LNCAP (cell line): ENCODE data around the gene GCH1.

ENCODE experiments used
- CTCF ChIP-seq: fragments of 450-650 bp; IDR thresholded peaks from 2 replicates; pipeline ENCODE4 v1.5.1; 2017; ENCODE audit warnings: mild to moderate bottlenecking

Gene GCH1

DNA sequence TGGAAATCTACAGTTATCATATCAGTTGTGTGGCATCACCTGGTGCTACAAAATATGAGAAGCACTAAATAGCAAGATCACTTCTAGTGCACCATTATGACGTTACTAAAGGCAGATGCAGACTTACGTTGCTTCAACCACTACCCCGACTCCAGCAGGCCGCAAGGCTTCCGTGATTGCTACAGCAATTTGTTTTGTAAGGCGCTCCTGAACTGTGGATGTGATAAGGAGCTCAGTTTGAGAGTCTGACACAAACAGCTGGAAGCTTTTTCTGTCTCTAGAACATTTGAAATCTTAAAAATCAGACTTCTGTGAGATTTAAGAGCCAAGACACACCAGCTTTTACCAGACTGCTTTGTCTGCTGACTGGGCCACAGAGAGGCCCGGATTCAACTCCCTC, 57.0 kb downstream of the GCH1 start:
- TF ChIP-seq CTCF, result no peak

DNA sequence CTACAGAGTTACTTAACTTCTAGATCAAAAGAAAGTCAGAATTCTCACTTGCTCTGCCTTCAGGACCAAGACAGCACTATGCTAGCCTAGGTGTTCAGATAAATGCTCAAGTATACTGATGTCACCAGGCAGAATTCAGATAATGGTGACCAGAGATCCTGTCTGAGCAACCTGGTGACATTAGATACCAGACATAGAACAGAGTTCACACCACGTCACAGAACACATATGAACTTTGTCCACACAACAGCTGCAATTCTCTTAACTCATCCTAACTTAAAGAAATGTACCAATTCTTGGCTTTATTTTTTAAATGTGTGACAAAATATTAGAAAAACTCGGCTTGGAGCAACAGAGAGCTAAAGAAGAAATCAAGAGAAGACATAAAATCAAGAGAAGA, 58.1 kb downstream of the GCH1 start:
- TF ChIP-seq CTCF, result no peak

DNA sequence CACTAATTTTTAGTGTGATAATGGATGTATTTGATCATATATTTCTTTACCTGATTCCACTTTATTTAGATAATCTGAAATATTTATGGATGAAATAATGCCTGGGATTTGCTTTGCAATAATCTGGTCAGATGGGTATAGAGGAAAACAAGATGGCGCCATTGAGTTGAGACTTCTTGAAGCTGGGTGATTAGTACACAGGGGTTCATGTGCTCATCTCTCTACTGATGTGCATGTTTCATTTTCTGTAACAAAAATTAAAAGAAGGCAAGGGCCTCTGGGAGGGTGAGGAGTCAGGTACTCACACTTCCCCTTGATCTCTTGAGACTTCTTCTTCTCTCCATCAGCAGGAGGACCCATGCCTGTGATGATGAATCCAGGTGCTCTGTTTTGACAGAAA, 61.8 kb downstream of the GCH1 start:
- no peak for TF ChIP-seq CTCF

DNA sequence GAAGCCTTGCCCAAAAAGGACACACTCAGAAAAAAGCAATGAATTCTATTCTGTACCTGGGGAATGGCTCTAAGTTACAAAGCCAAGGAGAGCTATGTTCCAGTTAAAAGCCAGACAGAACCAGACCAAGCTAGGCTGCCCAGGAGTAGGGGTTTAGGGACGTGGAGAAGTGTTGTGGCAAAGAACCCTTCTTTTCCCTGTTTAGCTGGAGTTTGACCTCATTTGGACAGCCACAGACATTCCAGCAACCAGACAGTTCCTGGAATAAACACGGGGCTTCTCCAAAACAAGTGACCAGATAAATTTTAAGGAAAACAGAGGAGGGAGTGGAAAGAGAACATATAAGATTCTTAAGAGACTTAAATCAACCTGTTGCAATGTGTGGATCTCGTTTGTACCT, 62.3 kb downstream of the GCH1 start:
- TF ChIP-seq CTCF, result no peak

DNA sequence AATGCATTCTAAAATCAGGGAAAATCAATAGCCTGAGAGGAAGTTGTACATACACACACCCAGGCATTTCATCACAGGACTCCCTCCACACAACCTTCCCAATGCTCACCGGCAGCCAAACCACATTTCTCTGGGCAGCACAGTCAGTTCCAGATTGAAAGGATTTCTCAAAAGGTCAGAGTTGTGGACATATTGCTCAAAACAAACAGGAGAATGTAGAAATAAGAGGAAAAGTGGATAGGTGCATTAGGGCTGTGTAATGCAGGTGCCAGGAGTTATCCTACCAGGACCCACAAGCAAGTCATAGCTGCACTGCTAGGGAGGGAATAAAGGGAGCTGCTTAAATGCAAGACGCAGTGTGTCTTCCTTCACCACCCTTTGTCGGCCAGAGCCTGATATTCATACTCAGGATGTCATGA, 62.9 kb downstream of the GCH1 start:
- no peak for TF ChIP-seq CTCF

GRCh38 chr14:54838931-54839512, 63.6 kb downstream of the GCH1 start:
- no peak for TF ChIP-seq CTCF

DNA sequence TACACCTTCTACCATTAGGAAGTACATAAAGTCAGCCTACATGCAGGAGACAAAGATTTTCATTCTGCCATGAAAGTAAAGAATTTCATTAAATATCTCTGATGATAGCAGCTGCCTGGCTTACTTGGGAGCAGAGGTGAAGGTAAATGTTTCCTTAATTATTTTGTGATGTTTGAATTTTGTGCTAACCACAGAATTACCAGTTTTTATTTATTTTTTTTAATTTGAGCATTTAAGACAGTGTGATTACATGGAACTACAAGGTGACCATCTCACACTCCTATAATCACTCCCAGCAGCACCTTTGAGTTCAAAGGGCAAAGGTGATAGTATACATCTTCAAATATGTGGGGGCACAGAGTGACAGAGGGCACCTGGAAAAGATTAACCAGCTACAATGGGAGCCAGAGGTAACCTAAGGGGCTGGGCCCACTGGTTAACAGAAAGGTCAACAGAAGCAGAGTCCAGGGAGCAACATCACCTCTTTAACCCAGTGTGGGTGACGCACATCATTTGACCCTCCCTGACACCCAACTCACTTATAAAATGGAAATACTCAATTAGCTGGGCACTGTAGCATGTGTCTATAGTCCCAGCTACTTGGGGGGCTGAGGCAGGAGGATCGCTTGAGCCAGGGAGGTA, 65.0 kb downstream of the GCH1 start:
- TF ChIP-seq CTCF, result no peak

- no peak for TF ChIP-seq CTCF
These were observed 66.4 kb downstream of the GCH1 start for GRCh38 chr14:54836231-54836630.
